NCI-H187 (cell line): ENCODE data around the gene MRM2.
"Not testable (repeated sequence)": the region's sequence is repeated elsewhere in the genome, so short reads cannot be mapped to it uniquely, and the experiment has no call there.

ENCODE experiments used
- DNase-seq, 2 experiments: peaks; one replicate each; lab custom pipeline; 2025; lab: John Stamatoyannopoulos, UW

The MRM2 gene

GRCh38 chr7:2241580-2242540 is at the start of gene MRM2, which contains the start of gene NUDT1:
Gene MRM2 (minus strand): TSS chr7:2242205. CDS start chr7:2242169, 36 bp downstream.
Gene NUDT1 (plus strand): TSS chr7:2242226. CDS start chr7:2244575, 2,349 bp downstream.
- peak; percentile 58 to 76 for DNase-seq

DNA sequence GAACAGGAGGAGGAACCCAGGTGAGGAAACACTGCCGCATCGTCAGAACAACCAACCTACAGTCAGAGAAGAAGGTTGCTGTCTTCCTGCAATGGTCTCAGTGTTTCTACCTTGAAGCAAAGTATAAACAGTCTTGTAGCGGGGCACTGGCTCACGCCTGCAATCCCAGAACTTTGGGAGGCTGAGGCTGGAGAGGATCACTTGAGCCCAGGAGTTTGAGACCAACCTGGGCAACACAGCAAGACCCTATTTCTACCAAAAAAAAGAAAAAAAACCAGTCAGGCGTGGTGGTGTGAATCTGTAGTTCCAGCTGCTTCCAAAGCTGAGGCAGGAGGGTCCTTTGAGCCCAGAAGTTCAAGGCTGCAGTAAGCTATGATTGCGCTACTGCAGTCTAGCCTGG is 48.9 kb upstream of the MRM2 start:
- DNase-seq = no peak

DNA sequence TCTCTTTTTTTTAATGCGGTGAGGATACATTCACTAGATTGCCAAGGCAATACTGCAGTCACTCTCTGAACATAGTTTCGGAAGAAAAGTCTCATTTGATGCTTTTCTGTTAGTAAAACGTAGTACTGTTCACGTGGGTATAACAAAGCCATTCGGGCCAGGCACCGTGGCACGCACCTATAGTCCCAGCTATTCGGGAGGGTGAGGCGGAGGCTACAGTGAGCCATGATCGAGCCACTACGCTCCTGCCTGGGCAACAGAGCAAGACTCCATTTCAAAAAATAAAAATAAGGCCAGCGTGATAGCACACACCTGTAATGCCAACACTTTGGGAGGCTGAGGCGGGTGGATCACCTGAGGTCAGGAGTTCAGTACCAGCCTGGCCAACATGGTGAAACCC is 47.6 kb upstream of the MRM2 start:
- DNase-seq = no peak

GRCh38 chr7:2289111-2289586 is 47.1 kb upstream of the MRM2 start:
- DNase-seq = no peak

DNA sequence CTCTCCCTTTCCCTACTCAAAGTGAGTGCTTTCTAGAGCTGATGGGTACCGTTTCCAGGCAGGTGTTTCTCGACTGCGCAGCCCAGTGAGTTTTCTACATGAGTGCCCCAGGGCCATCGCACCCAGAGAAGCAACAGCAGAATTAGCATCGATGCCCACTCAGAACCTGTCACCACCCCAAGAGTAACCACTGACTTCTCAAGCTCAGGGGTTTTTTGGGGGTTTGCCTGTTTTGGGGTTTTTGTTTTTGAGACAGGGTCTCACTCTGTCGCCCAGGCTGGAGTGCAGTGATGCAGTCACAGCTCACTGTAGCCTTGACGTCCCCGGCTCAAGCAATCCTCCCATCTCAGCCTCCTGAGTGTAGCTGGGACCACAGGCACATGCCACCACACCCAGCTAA is 46.5 kb upstream of the MRM2 start:
- no peak for DNase-seq

DNA sequence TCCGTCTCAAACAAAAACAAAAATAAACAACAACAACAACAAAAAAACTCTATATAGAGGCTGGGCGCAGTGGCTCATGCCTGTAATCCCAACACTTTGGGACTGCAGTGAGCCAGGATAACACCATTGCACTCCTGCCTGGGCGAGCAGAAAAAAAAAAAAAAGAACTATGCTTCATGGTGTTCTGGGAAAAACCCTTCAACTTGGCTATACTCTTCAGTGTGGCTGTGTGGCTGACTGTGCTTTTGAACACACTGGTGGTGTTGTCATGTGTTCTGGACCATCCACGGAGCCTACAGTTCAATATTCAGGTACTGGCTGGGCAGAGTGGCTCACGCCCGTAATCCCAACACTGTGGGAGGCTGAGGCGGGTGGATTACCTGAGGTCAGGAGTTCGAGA is 45.7 kb upstream of the MRM2 start:
- DNase-seq = no peak

DNA sequence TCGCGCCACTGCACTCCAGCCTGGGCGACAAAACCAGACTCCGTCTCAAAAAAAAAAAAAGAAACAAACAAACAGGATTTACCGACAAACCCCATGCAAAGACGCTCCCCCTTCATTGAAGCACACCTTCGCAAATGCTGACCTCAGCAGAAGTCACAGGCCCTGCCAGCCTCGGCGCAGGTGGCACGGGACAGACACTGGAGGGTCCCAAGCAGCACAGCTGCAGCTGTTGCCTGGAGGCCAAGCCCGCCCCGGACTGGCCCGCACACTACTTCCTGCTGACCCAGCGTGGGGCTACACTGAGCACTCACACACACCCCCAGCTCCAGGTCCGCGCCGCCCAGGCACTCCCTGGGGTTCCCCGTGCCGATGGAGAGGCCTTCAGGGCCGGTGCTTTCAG is 41.1 kb upstream of the MRM2 start:
- no peak for DNase-seq

GRCh38 chr7:2282185-2282751 is 40.3 kb upstream of the MRM2 start:
- DNase-seq = no peak

DNA sequence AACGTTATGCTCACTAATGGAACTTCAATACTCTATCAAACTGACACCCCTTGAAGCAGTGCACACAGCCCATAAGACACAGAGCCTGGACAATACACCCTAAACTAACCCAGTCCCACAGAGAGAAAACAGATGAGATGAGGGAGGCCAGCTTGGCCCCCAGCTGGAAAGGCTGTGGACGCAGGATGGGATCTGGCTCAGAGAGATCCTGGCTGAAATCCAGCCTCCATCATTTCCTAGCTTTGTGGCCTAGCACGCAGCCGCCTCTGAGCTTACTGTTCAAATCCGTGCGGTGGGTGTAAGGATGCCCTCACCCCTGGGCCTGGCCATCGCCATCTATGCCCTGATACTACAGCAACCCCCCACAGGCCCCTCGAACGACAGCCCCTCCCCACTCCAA is 39.5 kb upstream of the MRM2 start:
- no peak for DNase-seq

GRCh38 chr7:2280424-2280823 is 38.4 kb upstream of the MRM2 start:
- DNase-seq = no peak

- no peak for DNase-seq
Measured at GRCh38 chr7:2279896-2280295, 37.9 kb upstream of the MRM2 start.

DNA sequence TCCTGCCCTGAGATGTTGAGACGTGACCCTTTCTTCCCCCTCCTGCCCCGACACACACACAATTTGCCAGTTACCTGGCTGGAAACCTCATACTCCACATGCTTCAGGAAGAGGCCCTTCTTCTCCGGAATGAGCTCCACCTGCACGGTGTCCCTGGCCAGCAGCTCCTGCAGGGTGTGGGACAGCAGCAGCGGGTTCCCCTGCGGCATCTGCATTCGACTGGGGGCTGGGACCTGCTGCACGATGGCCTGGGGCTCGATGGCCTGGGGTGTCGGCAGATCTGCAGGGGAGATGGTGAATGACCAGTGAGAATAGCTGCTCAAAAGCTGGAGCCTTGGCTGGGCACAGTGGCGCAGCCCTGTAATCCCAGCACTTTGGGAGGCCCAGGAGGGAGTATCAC is 36.0 kb upstream of the MRM2 start:
- DNase-seq = no peak

DNA sequence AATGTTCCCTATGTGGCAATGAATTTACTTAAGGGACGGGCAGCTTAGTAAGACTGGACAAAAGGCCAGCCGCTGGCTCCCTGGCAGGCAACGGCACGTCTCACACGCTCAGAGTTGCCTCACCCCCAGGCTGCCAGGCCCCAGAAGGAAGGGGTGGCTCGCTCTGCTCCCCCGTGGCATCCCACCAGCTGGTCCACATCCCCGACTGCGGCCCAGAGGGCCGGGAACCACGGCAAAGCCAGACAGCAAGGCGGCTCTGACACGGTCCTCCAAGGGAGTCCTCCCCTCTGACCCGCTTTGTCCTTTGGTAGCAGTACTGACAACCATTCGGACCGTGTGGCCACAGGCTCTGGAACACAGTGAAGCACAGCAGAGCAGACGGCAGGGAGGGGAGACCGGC is 34.1 kb upstream of the MRM2 start:
- no peak for DNase-seq

DNA sequence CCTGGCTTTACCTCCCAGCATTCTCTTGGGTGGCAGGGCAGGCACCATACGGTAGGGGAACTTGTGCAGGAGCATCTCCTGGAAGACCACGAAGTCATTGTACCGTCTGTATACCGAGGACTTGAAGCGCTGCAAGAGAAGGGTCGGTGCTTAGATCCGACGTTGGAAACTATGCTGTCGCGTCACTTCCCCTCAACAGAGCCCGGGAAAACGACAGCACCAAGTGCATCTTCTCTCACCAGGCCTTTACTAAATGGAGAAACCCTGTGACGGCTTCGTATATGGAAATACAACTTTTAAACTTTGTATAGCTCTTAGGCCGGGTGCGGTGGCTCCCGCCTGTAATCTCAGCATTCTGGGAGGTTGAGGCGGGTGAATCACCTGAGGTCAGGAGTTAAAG is 33.1 kb upstream of the MRM2 start:
- DNase-seq = no peak

GRCh38 chr7:2274666-2275065 is 32.7 kb upstream of the MRM2 start:
- no peak for DNase-seq

DNA sequence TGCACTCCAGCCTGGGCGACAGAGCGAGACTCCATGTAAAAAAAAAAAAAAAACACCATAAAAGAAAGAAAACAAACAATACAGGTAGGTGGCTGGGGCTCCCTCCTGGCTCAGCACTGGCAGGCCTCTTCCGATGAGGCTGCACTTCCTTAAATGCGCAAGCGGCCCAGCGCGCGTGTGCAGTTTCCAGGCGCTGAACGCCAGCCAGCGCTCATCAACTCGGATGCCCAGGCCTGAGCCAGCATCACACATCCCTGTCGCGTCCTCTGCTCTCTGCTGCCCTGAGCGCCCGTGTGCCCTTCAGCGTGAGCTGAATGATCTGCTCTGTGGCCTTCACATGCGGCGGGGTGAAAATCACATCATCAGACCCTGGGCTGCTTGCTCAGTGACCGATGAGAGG is 31.9 kb upstream of the MRM2 start:
- DNase-seq = no peak

GRCh38 chr7:2272031-2272430 is 30.0 kb upstream of the MRM2 start:
- DNase-seq = no peak

DNA sequence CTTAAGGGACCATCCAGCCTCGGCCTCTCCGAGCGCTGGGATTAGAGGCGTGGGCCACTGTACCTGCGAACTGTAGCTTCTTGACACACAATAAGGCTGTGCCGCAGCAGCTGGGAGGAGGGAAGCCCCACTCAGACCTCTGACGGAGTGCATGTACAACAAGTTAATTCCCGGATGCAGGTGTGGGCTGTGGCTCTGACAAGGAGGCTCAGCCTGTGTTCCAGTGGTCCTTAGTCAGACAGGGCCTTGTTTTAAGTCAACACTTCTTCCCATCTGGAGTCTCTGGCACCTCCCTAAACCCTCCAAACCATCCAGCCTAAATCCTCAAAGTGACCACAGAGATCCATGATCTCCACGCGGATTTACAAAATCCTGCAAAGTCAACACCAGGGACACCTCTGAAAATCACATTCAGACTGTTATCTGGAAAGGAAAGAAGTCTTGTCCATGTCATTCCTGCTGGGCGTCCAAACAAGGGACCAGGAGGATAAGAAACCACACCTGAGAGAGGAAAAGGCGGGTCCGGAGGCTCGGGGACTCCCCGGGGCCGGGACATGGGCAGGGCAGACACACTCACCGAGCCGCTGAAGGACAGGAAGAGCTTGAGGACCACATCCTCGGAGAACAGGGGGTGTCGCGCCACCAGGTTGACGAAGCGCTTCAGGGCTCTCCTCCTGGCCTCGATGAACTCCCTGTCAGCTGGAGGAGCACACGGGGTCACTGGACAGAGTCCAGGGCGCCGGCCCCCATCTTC is 29.4 kb upstream of the MRM2 start:
- no peak for DNase-seq

DNA sequence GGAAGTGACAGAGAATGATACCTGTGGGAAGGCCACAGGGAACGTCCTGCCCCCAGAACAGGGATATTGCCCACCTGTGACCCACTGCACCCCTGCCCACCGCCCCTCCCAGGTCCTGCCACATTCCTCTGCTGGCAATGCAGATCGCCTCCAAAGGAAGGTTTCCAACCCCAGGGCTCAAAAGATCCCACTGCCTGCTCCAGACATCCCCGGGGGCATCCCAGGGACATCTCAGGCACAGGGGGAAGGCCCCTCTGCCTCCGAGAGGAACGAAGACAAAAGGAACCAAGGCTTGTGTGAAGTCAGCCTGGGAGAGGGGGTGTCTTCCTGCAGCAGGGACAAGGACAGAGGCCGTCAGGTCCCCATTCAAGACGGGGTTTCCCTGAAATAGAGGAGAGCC is 28.5 kb upstream of the MRM2 start:
- no peak for DNase-seq

DNA sequence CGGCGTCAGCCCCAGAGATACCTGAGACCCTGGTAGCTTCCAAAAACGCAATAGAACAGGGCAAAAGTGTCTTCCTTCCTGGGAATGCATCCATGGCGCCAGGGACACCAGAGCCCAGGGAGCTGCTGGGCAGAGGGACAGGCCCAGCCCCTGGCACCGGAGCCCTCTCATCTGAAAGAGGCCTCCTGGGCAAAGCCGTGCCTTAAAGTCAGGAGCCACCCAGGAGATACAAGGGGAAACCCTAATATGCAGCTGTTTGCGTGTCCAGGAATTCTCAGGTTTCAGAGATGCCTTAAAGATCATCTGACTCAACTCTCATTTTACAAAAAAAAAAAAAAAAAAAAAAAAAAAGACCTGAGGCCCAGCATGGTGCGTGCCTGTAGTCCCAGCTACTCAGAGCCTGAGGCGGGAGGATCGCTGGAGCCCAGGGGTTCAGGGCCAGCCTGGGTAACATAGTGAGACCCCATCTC is 28.0 kb upstream of the MRM2 start:
- DNase-seq = no peak

DNA sequence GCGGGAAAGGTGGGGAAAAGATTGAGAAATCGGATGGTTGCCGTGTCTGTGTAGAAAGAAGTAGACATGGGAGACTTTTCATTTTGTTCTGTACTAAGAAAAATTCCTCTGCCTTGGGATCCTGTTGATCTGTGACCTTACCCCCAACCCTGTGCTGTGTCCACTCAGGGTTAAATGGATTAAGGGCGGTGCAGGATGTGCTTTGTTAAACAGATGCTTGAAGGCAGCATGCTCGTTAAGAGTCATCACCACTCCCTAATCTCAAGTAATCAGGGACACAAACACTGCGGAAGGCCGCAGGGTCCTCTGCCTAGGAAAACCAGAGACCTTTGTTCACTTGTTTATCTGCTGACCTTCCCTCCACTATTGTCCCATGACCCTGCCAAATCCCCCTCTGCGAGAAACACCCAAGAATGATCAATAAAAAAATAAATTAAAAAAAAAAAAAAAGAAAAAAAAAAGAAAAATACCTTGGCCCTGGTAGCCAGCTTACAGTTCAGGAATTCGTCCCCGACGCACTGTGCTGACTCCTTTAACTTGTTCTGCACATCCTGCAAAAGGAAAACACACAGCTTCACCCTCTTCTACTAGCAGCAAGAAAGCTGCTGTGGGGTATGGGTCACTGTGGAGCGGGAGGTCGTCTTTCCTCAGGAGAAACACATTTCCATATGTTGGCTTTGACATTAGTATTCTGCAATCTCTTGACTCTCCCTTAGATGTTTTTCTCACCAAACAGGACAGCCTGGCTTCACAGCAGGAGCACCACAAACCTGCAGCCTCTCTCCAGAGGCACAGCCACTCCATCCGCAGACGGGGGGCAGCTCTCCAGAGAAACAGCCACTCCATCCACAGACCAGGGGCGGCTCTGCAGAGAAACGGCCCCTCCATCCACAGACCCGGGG is 27.3 kb upstream of the MRM2 start:
- not testable (repeated sequence) for DNase-seq
